ENCODE data around the gene PYCR2.

The PYCR2 gene

DNA sequence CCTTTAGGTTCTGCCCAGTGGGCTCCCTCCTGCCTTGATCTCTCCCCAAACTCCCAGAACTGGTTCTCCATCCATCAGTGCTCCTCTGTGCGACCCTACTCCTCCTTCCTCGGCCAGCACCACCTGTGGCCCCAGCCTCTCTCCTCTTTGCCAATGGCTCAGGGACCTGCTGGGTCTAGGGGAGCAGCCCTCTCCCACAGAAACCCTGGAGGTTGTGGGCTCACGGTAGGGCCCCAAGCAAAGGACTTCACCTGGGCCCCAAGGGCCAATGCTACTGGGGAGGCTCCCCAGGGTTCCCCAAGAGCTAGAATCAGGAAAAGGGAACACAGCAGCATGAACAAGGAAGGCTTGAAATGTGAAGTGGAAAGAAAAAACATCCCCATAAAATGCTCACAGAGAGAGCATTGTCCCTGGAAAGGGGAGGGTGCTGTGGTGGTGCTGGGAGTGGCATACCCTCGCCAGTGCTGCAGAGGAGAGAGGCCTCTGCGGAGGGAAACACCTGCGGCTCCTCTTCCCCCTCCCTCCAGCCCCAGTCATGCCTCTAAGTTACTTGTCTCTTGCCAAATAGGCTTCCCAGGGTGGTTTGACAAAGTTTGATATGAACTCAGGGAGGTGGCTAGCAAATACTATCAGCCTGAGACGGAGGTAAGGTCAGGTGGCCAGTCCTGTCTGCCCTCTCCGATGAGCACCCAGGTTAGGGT, 44.4 kb downstream of the PYCR2 start:
- Histone ChIP-seq H4K12ac (ENCODE audit: low read depth, low read length) (no peak overlapping the region), H3K27ac (ENCODE audit: low read depth, low read length) (no peak overlapping the region), H3K4me3 (ENCODE audit: low read depth, low read length) (no peak overlapping the region), H3K9ac (ENCODE audit: low read length) (no peak overlapping the region), H3K79me2 (ENCODE audit: control insufficient read depth, insufficient read depth, low read length, poor library complexity) (peaks cover 9% of the 10 kb centered on the region), H3K18ac (ENCODE audit: low read length) (no peak overlapping the region), H3K14ac (ENCODE audit: low read length) (no peak overlapping the region), H2AK5ac (ENCODE audit: low read length) (no peak overlapping the region), H3K9me3 (ENCODE audit: insufficient read depth, low read depth, low read length) (no peaks in the 10 kb centered on the region), H3K4me1 (ENCODE audit: control insufficient read depth in 1 of 2, insufficient read depth in 2 of 2, low read length in 2 of 2) (peaks cover 25 to 26% of the 10 kb centered on the region in 2 experiments), H3K4ac (ENCODE audit: low read depth, low read length) (no peak overlapping the region), H3K4me2 (ENCODE audit: low read length) (no peak overlapping the region), H2AFZ (ENCODE audit: insufficient read depth, low read length, poor library complexity) (no peak overlapping the region), H2BK5ac (ENCODE audit: low read depth, low read length, poor library complexity) (no peak overlapping the region), H2BK120ac (ENCODE audit: insufficient read depth, low read length, poor library complexity) (no peak overlapping the region), H3K27me3 (ENCODE audit: insufficient read depth, low read length) (no peaks in the 10 kb centered on the region), H3K36me3 (ENCODE audit: control insufficient read depth in 1 of 2, insufficient read depth in 2 of 2, low read length in 2 of 2) (peaks cover 0 to 3% of the 10 kb centered on the region in 2 experiments), H3K23ac (ENCODE audit: low read length) (no peak overlapping the region), H4K91ac (ENCODE audit: low read depth, low read length) (no peak overlapping the region), H4K8ac (ENCODE audit: low read depth, low read length) (no peak overlapping the region), H3K79me1 (ENCODE audit: low read length) (peaks cover 25% of the 10 kb centered on the region), H2BK12ac (ENCODE audit: low read length) (no peak overlapping the region)
- DNase-seq, result no peak
- WGBS (ENCODE audit: extremely low coverage, insufficient coverage, insufficient read length), result no CpG with 5 or more reads among the region's 8 CpGs

DNA sequence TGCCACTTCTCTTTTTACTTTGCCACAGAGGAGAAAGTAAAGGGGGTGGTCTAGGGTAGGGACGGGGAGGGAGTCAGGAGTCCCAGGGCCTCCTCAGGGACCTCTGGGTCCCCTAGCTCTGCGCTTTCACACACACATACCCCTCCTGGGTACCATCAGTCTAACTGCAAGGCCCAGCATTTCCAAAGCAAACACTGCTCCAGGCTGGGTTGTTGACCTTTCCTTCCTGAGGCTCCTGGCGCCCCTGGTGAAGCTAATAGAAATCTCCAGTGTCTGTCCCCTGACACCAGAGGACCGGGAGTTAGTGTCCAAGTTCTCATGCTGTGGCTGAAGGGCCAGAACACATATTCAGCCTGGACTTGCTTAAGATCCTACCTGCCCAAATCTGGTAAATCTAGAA, 45.8 kb downstream of the PYCR2 start:
- no CpG with 5 or more reads among the region's 4 CpGs for WGBS (ENCODE audit: extremely low coverage, insufficient coverage, insufficient read length)

DNA sequence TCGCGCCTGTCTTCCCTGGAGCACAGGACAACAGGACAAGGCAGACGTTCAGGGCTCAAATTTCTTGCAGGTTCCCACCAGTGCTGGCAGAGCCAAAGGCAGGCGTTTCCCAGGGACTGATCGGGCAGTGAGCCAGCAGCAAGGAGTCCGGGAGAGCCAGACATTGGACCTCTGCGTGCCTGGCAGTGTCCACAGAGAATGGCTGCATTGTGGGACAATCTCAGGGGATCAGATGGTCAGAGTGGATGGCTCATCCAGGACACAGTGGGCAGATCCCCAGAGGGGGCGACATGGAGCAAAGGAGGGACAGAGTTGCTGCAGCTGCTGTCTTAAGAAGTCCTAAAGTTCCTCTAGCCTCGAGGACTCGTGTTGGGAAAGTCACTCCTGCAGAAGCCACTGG, 46.5 kb downstream of the PYCR2 start:
- no peaks in the 10 kb centered on the region for H3K9me3 ChIP-seq (ENCODE audit: insufficient read depth, low read depth, low read length)
- no peak overlapping the region for H2AK5ac ChIP-seq (ENCODE audit: low read length)
- no peak overlapping the region for H2BK5ac ChIP-seq (ENCODE audit: low read depth, low read length, poor library complexity)
- DNase-seq, result peak; percentile 18 to 38
- no peak overlapping the region for H2BK120ac ChIP-seq (ENCODE audit: insufficient read depth, low read length, poor library complexity)
- H3K4ac ChIP-seq (ENCODE audit: low read depth, low read length), result no peak overlapping the region
- peaks cover 9% of the 10 kb centered on the region for H3K79me2 ChIP-seq (ENCODE audit: control insufficient read depth, insufficient read depth, low read length, poor library complexity)
- peaks cover 20% of the 10 kb centered on the region for H3K79me1 ChIP-seq (ENCODE audit: low read length)
- no peak overlapping the region for H4K12ac ChIP-seq (ENCODE audit: low read depth, low read length)
- H3K27me3 ChIP-seq (ENCODE audit: insufficient read depth, low read length), result no peaks in the 10 kb centered on the region
- WGBS (ENCODE audit: extremely low coverage, insufficient coverage, insufficient read length), result no CpG with 5 or more reads among the region's 10 CpGs
- no peak overlapping the region for H2AFZ ChIP-seq (ENCODE audit: insufficient read depth, low read length, poor library complexity)
- no peak overlapping the region for H3K9ac ChIP-seq (ENCODE audit: low read length)
- H3K4me2 ChIP-seq (ENCODE audit: low read length), result no peak overlapping the region
- no peak overlapping the region for H3K27ac ChIP-seq (ENCODE audit: low read depth, low read length)
- H4K8ac ChIP-seq (ENCODE audit: low read depth, low read length), result no peak overlapping the region
- no peak overlapping the region for H2BK12ac ChIP-seq (ENCODE audit: low read length)
- H4K91ac ChIP-seq (ENCODE audit: low read depth, low read length), result no peak overlapping the region
- no peak overlapping the region for H3K4me3 ChIP-seq (ENCODE audit: low read depth, low read length)
- H3K23ac ChIP-seq (ENCODE audit: low read length), result no peak overlapping the region
- peaks cover 3 to 9% of the 10 kb centered on the region in 2 experiments for H3K36me3 ChIP-seq (ENCODE audit: control insufficient read depth in 1 of 2, insufficient read depth in 2 of 2, low read length in 2 of 2)
- H3K4me1 ChIP-seq (ENCODE audit: control insufficient read depth in 1 of 2, insufficient read depth in 2 of 2, low read length in 2 of 2), result peaks cover 26 to 28% of the 10 kb centered on the region in 2 experiments
- H3K14ac ChIP-seq (ENCODE audit: low read length), result no peak overlapping the region
- no peak overlapping the region for H3K18ac ChIP-seq (ENCODE audit: low read length)

More for the DNA sequence above, 45.8 kb downstream of the PYCR2 start:
- Histone ChIP-seq H4K12ac (ENCODE audit: low read depth, low read length) (no peak overlapping the region), H4K91ac (ENCODE audit: low read depth, low read length) (no peak overlapping the region), H3K27ac (ENCODE audit: low read depth, low read length) (no peak overlapping the region), H2BK120ac (ENCODE audit: insufficient read depth, low read length, poor library complexity) (no peak overlapping the region), H3K4me2 (ENCODE audit: low read length) (no peak overlapping the region), H3K9me3 (ENCODE audit: insufficient read depth, low read depth, low read length) (no peaks in the 10 kb centered on the region), H3K23ac (ENCODE audit: low read length) (no peak overlapping the region), H3K27me3 (ENCODE audit: insufficient read depth, low read length) (no peaks in the 10 kb centered on the region), H3K9ac (ENCODE audit: low read length) (no peak overlapping the region), H3K4me3 (ENCODE audit: low read depth, low read length) (no peak overlapping the region), H2AFZ (ENCODE audit: insufficient read depth, low read length, poor library complexity) (no peak overlapping the region), H3K79me2 (ENCODE audit: control insufficient read depth, insufficient read depth, low read length, poor library complexity) (peaks cover 11% of the 10 kb centered on the region), H4K8ac (ENCODE audit: low read depth, low read length) (no peak overlapping the region), H2AK5ac (ENCODE audit: low read length) (no peak overlapping the region), H3K36me3 (ENCODE audit: control insufficient read depth in 1 of 2, insufficient read depth in 2 of 2, low read length in 2 of 2) (peaks cover 3 to 5% of the 10 kb centered on the region in 2 experiments), H3K4me1 (ENCODE audit: control insufficient read depth in 1 of 2, insufficient read depth in 2 of 2, low read length in 2 of 2) (peaks cover 28 to 32% of the 10 kb centered on the region in 2 experiments), H3K4ac (ENCODE audit: low read depth, low read length) (no peak overlapping the region), H3K14ac (ENCODE audit: low read length) (no peak overlapping the region), H3K79me1 (ENCODE audit: low read length) (peaks cover 25% of the 10 kb centered on the region), H2BK5ac (ENCODE audit: low read depth, low read length, poor library complexity) (no peak overlapping the region), H3K18ac (ENCODE audit: low read length) (no peak overlapping the region), H2BK12ac (ENCODE audit: low read length) (no peak overlapping the region)
- no peak for DNase-seq

DNA sequence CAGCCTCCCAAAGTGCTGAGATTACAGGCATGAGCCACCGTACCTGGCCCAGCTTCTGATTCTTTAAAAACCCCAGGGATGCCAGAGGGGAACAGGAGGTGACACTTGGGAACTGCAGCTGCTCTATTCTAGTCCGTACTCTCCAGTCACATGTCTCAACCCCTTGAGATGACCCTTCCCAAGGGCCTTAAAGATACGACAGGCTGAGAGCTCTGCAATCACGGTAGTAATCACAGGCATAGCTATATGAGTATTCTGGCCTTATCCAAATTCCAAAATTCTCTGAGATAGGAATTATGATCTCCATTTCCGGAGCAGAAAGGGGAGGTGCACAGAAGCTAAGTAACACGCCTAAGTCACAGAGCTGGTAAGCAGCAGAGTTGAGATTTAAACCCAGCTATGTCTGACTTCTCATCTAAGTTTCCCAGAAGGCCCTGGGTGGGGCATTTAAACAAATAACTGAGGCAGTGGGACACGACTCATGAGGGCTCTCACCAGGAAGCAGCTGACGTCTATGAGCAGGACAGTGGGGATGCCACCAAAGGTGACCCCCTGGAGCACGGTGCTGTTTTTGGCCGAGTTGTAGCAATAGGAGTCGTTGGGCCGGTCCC, 47.0 kb downstream of the PYCR2 start:
- H2AK5ac ChIP-seq (ENCODE audit: low read length), result no peak overlapping the region
- no peak overlapping the region for H3K4ac ChIP-seq (ENCODE audit: low read depth, low read length)
- peaks cover 15% of the 10 kb centered on the region for H3K79me1 ChIP-seq (ENCODE audit: low read length)
- no peak overlapping the region for H3K9ac ChIP-seq (ENCODE audit: low read length)
- peak in 1 of 2 donors; percentile 27 for DNase-seq
- no peak overlapping the region for H4K91ac ChIP-seq (ENCODE audit: low read depth, low read length)
- H3K27me3 ChIP-seq (ENCODE audit: insufficient read depth, low read length), result no peaks in the 10 kb centered on the region
- no peaks in the 10 kb centered on the region for H3K9me3 ChIP-seq (ENCODE audit: insufficient read depth, low read depth, low read length)
- no peak overlapping the region for H3K14ac ChIP-seq (ENCODE audit: low read length)
- WGBS (ENCODE audit: extremely low coverage, insufficient coverage, insufficient read length), result no CpG with 5 or more reads among the region's 12 CpGs
- H3K23ac ChIP-seq (ENCODE audit: low read length), result no peak overlapping the region
- peaks cover 3 to 9% of the 10 kb centered on the region in 2 experiments for H3K36me3 ChIP-seq (ENCODE audit: control insufficient read depth in 1 of 2, insufficient read depth in 2 of 2, low read length in 2 of 2)
- H3K18ac ChIP-seq (ENCODE audit: low read length), result no peak overlapping the region
- no peak overlapping the region for H2AFZ ChIP-seq (ENCODE audit: insufficient read depth, low read length, poor library complexity)
- no peak overlapping the region for H4K8ac ChIP-seq (ENCODE audit: low read depth, low read length)
- H2BK5ac ChIP-seq (ENCODE audit: low read depth, low read length, poor library complexity), result no peak overlapping the region
- H3K4me1 ChIP-seq (ENCODE audit: control insufficient read depth in 1 of 2, insufficient read depth in 2 of 2, low read length in 2 of 2), result peaks cover 25 to 28% of the 10 kb centered on the region in 2 experiments
- H3K4me2 ChIP-seq (ENCODE audit: low read length), result no peak overlapping the region
- no peak overlapping the region for H3K27ac ChIP-seq (ENCODE audit: low read depth, low read length)
- H2BK120ac ChIP-seq (ENCODE audit: insufficient read depth, low read length, poor library complexity), result no peak overlapping the region
- no peak overlapping the region for H3K4me3 ChIP-seq (ENCODE audit: low read depth, low read length)
- no peak overlapping the region for H4K12ac ChIP-seq (ENCODE audit: low read depth, low read length)
- no peak overlapping the region for H2BK12ac ChIP-seq (ENCODE audit: low read length)
- H3K79me2 ChIP-seq (ENCODE audit: control insufficient read depth, insufficient read depth, low read length, poor library complexity), result peaks cover 7% of the 10 kb centered on the region
